HUES48 (cell line): ENCODE measurements around the gene NDC1.

Experiments used
- H3K27ac ChIP-seq: one replicate; pipeline ENCODE4 v1.7.0; 2013; ENCODE audit warnings: low read depth, low read length, inconsistent platforms
- H3K27me3 ChIP-seq: 2 replicates; pipeline ENCODE4 v1.6.1; 2013; ENCODE audit warnings: mild to moderate bottlenecking, low read length; ENCODE audit not compliant: control insufficient read depth, insufficient read depth
- H3K36me3 ChIP-seq: 2 replicates; pipeline ENCODE4 v1.6.1; 2013; ENCODE audit warnings: low read length; ENCODE audit not compliant: control insufficient read depth, insufficient read depth
- H3K4me1 ChIP-seq: 2 replicates; pipeline ENCODE4 v1.6.1; 2013; ENCODE audit warnings: mild to moderate bottlenecking, low read length; ENCODE audit not compliant: control insufficient read depth, insufficient read depth
- H3K4me3 ChIP-seq: 2 replicates; pipeline ENCODE4 v1.5.1; 2013; ENCODE audit warnings: mild to moderate bottlenecking, low read depth, low read length
- H3K9ac ChIP-seq: 2 replicates; pipeline ENCODE4 v1.6.1; 2013; ENCODE audit warnings: mild to moderate bottlenecking, low read depth, low read length, moderate library complexity
- H3K9me3 ChIP-seq: 2 replicates; pipeline ENCODE4 v1.6.1; 2013; ENCODE audit warnings: low read length; ENCODE audit not compliant: control insufficient read depth, insufficient read depth

The NDC1 gene

DNA sequence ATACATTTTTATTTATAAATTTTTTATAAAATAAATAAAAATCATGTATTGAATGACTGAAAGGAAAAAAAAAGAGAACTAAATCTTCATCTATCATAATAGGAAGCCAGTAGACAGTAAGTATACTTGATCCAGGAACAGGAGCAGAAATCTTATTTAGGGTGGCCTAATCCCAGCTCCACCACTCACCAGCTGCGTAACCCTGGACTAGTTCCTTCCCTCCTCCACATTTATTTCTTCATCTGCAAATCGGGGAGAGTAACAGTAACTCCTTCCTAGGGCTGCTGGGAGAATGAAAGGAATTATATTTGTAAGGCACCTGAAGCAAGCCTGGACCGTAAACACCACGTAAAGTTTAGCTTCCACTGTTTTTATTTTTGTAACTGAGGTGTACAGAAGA, 117.0 kb downstream of the NDC1 start:
- Histone ChIP-seq H3K27ac (no peak overlapping the region), H3K4me3 (no peak overlapping the region), H3K36me3 (no peaks in the 10 kb centered on the region), H3K9me3 (no peaks in the 10 kb centered on the region), H3K27me3 (no peaks in the 10 kb centered on the region), H3K9ac (no peak overlapping the region), H3K4me1 (peaks cover 6% of the 10 kb centered on the region; the same call in 1 of the 2 replicates)

DNA sequence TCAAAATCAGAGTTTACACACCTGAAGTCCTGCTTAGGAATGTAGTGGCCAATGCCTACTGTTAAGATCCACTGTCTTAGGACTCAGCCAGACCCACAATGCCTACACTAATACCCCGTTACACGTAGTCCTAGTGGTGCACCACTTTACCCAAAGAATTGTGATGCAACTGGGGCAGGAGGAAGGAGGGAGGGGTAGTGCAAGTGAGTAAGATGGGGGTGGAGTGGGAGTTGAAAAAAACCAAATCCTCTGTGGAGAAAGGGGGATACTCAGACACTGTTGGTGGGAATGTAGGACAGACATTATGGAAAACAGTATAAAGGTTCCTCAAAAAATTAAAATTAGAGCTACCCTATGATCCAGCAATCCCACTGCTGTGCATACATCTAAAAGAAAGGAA, 118.6 kb downstream of the NDC1 start:
- Histone ChIP-seq H3K36me3 (no peaks in the 10 kb centered on the region), H3K4me1 (peaks cover 5% of the 10 kb centered on the region; the same call in 1 of the 2 replicates), H3K9me3 (no peaks in the 10 kb centered on the region), H3K9ac (no peak overlapping the region), H3K27ac (no peak overlapping the region), H3K4me3 (no peak overlapping the region), H3K27me3 (no peaks in the 10 kb centered on the region)

DNA sequence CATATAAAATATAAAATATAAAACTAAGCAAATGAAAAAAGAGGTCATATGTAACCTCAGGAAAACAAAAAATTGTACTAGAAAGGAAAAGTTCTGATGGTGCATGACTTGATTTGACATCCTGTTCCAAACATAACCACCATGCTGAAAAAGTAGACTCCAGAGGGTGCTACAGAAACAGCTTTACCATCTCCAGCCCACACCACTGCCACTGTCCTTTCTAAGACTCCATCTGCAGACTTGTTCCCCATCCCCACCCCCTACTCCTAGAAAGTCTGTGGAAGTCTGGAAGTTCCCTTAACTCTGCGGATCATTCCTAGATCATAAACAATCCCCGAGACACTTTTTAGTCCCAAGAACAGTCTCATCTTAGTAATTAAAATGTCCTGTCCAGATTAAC, 119.7 kb downstream of the NDC1 start:
- no peak overlapping the region for H3K9ac ChIP-seq
- H3K36me3 ChIP-seq, result no peaks in the 10 kb centered on the region
- H3K4me3 ChIP-seq, result no peak overlapping the region
- peaks cover 5% of the 10 kb centered on the region; the same call in 1 of the 2 replicates for H3K4me1 ChIP-seq
- H3K9me3 ChIP-seq, result no peaks in the 10 kb centered on the region
- H3K27me3 ChIP-seq, result no peaks in the 10 kb centered on the region
- H3K27ac ChIP-seq, result no peak overlapping the region

DNA sequence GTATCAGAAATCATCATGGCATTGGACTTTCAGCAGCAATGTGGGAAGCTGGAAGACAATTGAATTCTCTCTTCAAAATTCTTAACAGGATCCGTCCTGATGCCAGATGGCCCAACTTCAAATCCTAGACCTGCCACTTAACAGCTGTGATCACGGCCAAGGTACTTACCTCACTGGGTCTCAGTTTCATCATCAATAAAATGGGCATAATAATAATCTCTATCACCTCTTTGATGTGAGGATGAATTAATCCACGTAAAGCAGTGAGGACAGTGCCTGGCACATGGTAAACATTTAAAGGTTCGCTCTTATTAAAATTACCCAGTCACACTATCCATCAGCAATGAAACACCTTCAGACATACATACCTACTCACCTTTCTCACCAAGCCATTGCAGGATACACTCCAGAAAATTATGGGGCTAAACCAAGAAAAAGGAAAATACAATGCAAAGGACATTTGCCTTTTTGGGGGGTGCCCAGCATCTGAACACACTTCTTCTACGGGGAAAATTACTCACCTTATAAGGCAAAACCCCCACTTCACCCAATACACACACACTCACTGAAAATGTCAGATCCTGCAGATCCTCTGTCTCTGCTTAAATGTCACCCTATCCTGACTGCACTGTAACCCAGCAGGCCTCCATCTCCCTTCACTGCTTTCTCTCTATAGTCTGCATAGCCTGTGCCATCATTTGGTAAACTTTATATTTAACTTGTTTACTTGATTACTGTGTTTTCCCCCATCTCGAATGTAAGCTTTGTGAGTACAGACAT, 120.9 kb downstream of the NDC1 start:
- Histone ChIP-seq H3K36me3 (no peaks in the 10 kb centered on the region), H3K4me1 (peaks cover 5% of the 10 kb centered on the region; the same call in 1 of the 2 replicates), H3K9ac (no peak overlapping the region), H3K4me3 (no peak overlapping the region), H3K9me3 (no peaks in the 10 kb centered on the region), H3K27me3 (no peaks in the 10 kb centered on the region), H3K27ac (no peak overlapping the region)

DNA sequence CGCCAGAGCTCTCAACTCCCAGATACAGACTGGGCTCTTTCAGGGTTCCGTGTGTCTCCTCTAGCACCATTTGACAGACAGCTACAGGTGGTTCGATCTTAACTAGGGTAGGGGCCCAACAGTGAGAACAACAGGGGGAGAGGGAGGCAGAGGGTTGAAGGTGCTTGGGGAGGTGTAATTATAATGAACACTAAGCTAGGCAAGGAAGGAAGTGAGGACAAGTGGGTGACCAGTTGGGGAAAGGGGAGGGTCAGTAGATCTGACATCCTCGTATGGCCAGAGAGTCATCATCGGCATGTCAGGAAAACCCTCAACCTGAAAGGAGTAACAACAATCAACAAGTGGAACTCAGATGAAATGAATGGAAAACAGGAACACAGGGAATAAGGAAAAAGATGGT, 121.9 kb downstream of the NDC1 start:
- Histone ChIP-seq H3K4me3 (no peak overlapping the region), H3K9ac (no peak overlapping the region), H3K36me3 (no peaks in the 10 kb centered on the region), H3K27ac (no peak overlapping the region), H3K27me3 (no peaks in the 10 kb centered on the region), H3K9me3 (no peaks in the 10 kb centered on the region), H3K4me1 (peaks cover 5% of the 10 kb centered on the region; the same call in 1 of the 2 replicates)

DNA sequence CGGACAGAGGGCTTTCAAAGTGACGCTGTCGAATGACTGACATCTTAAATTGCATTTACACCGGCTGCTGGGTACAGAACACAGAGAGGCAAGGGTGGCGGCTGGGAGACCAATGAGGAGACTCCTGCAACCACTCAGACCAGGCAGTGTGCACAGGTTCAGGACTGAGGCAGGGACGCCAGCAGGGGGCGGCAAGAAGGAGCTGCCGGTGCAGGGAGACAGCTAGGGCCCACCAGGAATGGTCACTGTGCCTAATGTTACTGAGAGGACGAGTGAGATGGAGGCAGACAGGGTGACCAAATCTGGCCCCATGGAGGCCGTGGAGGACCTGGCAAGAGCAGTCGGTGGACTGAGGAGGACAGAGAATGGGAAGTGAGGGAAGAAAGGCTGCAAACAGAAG, 122.6 kb downstream of the NDC1 start:
- Histone ChIP-seq H3K27me3 (no peaks in the 10 kb centered on the region), H3K9me3 (no peaks in the 10 kb centered on the region), H3K9ac (no peak overlapping the region), H3K4me1 (peaks cover 5% of the 10 kb centered on the region; the same call in 1 of the 2 replicates), H3K36me3 (no peaks in the 10 kb centered on the region), H3K27ac (no peak overlapping the region), H3K4me3 (no peak overlapping the region)
